Skeletal muscle satellite cell (primary cell): ENCODE data around the gene NAA80.
"Not testable (repeated sequence)": the region's sequence is repeated elsewhere in the genome, so short reads cannot be mapped to it uniquely, and the experiment has no call there.

Experiments
- H3K27me3 ChIP-seq: 2 replicates; pipeline ENCODE4 v1.7.0; 2013; ENCODE audit warnings: low read length; ENCODE audit not compliant: control insufficient read depth, insufficient read depth
- H3K36me3 ChIP-seq: 2 replicates; pipeline ENCODE4 v1.7.0; 2013; ENCODE audit warnings: mild to moderate bottlenecking, control low read depth, low read length; ENCODE audit not compliant: insufficient read depth
- H3K4me1 ChIP-seq: 2 replicates; pipeline ENCODE4 v1.7.0; 2013; ENCODE audit warnings: low read length; ENCODE audit not compliant: control insufficient read depth, insufficient read depth
- H3K4me2 ChIP-seq: 2 replicates; pipeline ENCODE4 v1.7.0; 2013; ENCODE audit warnings: mild to moderate bottlenecking, low read length
- H3K4me3 ChIP-seq: 2 replicates; pipeline ENCODE4 v1.7.0; 2013; ENCODE audit warnings: low read length
- H3K9ac ChIP-seq: 2 replicates; pipeline ENCODE4 v1.7.0; 2013; ENCODE audit warnings: mild to moderate bottlenecking, low read depth, low read length, moderate library complexity
- H3K9me3 ChIP-seq: replicated peaks from 2 replicates; pipeline ENCODE4 v1.7.0; 2013; ENCODE audit warnings: mild to moderate bottlenecking, control low read depth, low read length

The NAA80 gene

DNA sequence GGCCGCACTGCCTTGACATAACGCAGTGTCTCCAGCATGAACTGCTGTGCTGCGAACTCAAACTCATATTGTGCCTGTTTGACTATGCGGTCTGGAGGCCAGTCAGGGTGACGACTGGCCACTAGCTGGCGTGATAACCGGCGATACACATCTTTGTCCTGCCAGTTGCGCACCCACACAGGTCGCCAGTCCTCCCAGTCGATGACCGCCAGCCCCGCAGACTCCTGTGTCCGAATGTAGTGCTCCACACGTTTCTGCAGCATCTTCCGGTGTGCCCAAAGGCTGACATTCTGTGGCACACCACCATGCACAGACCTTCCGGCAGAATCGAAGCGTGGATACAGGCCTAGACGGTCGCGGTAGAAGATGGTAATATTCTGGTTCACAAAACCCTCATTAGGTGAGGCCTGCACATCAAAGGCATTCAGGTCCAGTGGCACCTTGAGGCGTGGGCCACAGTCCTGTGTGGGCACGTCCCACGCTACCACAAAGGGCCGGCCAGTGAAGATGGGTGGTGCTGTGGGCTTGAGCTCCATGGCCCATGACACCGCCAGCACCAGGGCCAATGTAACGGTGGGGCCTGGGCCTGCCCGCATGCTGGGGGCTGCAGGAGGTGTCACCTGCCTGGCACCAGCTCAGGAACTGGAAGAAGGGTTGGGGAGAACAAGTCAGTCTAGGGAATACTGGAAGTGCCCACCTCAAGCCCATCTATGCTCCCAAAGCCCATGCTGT lies 20.9 kb upstream of the NAA80 start:
- Histone ChIP-seq H3K27me3 (no peaks in the 10 kb centered on the region), H3K9ac (peak overlapping the region; percentile 96), H3K4me1 (peaks cover 31% of the 10 kb centered on the region), H3K4me3 (peak overlapping the region; percentile 73), H3K4me2 (peak overlapping the region; percentile 85), H3K36me3 (peaks cover 22% of the 10 kb centered on the region), H3K9me3 (no peaks in the 10 kb centered on the region)

DNA sequence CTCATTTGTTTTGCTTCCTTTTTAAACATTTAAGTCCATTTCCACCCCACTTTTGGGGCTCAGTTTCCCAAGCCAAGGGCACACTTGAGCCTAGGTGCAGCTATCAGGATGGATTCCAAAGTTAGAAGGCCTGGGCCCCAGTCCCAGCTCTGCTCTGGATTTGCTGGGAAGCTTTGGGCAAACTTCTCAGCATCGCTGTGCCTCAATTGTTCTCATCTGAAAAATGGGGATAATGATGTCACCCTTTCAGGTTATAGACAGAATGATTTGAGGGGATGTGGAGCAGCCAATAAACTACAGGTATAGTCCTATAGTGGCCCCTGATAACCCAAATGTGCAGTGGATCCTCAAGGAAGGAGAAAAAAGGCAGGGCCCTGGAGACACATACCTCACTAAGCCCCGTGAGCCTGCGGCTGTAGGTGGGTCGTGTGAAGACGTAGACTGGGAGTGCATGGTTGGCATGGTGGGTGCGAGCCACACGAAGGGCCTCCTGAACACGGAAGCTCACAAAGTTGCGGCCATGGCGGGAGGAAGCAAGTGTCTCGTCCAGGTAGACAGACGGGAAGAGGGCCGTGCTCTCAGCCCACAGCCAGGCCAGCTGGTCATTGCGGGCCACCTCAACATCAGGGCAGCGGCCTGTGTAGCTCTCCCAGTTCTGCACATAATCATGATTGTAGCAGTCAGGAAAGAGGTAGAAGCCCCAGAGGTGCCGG lies 20.1 kb upstream of the NAA80 start:
- Histone ChIP-seq H3K9me3 (no peaks in the 10 kb centered on the region), H3K9ac (no peak overlapping the region), H3K27me3 (no peaks in the 10 kb centered on the region), H3K36me3 (peaks cover 22% of the 10 kb centered on the region), H3K4me1 (peaks cover 31% of the 10 kb centered on the region), H3K4me3 (no peak overlapping the region), H3K4me2 (peak overlapping the region; percentile 85)

- H3K9ac ChIP-seq = no peak overlapping the region
- no peaks in the 10 kb centered on the region for H3K9me3 ChIP-seq
- H3K4me1 ChIP-seq = peaks cover 31% of the 10 kb centered on the region
- H3K36me3 ChIP-seq = peaks cover 22% of the 10 kb centered on the region
- H3K27me3 ChIP-seq = no peaks in the 10 kb centered on the region
- no peak overlapping the region for H3K4me3 ChIP-seq
- H3K4me2 ChIP-seq = peak overlapping the region; percentile 21
Observed at GRCh38 chr3:50318615-50319014, 19.4 kb upstream of the NAA80 start.

DNA sequence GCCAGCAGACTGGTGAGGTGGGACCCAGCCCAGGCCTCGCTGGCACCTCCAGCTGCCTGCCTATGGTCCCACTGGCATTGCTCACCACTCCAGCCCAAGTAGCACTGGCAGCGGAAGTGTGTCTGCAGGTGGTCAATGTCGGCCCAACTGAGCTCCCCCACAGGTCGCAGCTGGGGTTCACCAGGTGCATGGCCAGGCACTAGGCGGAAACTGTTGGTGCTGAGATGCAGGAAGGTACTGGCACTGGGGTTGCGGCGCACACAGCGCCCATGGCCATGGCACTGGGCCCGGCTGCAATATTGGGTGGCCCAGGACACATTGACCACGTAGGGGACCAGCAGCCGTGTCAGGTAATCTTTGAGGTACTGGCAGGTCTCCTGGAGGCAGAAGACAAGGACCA lies 19.0 kb upstream of the NAA80 start:
- Histone ChIP-seq H3K4me1 (peaks cover 31% of the 10 kb centered on the region), H3K4me2 (no peak overlapping the region), H3K9ac (no peak overlapping the region), H3K9me3 (no peaks in the 10 kb centered on the region), H3K4me3 (no peak overlapping the region), H3K36me3 (peaks cover 22% of the 10 kb centered on the region), H3K27me3 (no peaks in the 10 kb centered on the region)

- Histone ChIP-seq H3K4me1 (peaks cover 26% of the 10 kb centered on the region), H3K4me2 (no peak overlapping the region), H3K9me3 (no peaks in the 10 kb centered on the region), H3K4me3 (no peak overlapping the region), H3K36me3 (peaks cover 22% of the 10 kb centered on the region), H3K9ac (no peak overlapping the region), H3K27me3 (no peaks in the 10 kb centered on the region)
Observed at GRCh38 chr3:50317300-50317699, 18.1 kb upstream of the NAA80 start.

DNA sequence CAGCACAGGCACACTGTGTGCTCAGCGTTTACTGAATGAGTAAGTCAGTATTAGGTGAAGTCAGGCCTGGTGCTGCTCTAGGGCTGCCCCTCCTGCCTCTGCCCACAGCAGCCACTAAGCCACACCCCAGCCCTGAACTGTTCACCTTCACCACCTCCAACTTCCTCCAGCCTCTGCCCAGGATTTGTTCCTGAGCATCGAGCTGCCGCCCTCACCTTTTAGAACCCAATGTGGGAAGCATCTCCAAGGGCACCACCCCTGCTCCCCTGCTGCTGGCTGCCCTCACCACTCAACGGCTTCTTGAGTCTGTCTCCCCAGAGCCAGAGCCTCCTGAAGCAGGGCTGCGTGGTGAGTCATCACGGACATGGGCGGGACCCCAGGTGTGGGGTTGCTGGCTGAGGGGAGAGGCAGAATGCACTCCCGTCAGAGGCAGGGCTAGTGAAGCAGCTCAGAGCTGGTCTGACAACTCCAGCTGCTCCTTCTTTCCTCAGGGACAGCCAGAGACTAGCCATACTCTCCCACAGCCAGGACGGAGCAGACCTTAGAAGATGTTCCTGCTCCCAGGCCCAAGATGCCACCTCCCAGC lies 17.5 kb upstream of the NAA80 start:
- H3K27me3 ChIP-seq = no peaks in the 10 kb centered on the region
- H3K4me1 ChIP-seq = peaks cover 21% of the 10 kb centered on the region
- peaks cover 22% of the 10 kb centered on the region for H3K36me3 ChIP-seq
- H3K9ac ChIP-seq = no peak overlapping the region
- H3K4me3 ChIP-seq = no peak overlapping the region
- no peaks in the 10 kb centered on the region for H3K9me3 ChIP-seq
- H3K4me2 ChIP-seq = no peak overlapping the region

DNA sequence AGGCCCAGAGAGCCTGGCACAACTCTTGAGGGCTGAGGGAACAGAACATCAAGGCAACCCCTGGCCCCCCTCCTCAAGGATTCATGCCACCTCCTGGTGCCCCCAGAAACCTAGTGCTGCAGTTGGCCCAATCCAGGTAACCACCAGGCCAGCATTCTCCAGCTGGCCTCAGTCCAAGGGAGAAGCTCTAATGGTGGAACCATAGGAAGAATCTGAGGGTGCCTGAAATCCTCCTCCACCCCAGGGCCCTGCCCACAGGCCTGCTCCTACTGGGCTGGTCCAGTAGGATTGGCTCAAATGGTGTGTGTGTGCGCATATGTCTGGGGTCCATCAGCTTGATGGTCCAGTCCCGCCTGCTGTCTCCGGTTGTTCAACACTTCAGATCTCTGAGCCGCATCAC lies 15.6 kb upstream of the NAA80 start:
- Histone ChIP-seq H3K4me3 (no peak overlapping the region), H3K9me3 (no peaks in the 10 kb centered on the region), H3K36me3 (peaks cover 21% of the 10 kb centered on the region)

DNA sequence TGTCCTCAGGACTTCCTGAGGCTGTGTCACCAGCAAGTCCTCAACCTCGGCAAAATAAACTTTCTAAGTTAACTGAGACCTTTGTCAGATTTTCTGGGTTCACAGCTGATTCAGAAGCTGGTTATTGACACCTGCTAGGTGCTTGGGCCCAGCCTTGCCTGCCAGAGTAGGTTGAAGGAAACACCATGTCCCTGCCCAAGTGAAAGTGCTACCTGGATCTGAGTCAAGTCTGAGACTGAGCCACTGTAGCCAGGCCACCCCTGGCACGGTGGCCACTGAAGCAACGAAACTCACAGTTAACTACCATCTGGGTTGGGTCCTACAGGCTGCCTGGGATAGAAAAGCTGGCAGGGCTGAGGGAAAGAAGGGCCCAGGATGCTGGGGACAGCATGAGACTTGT lies 15.1 kb upstream of the NAA80 start:
- no peaks in the 10 kb centered on the region for H3K27me3 ChIP-seq
- peaks cover 17% of the 10 kb centered on the region for H3K36me3 ChIP-seq
- peaks cover 10% of the 10 kb centered on the region for H3K4me1 ChIP-seq
- no peak overlapping the region for H3K9ac ChIP-seq
- no peak overlapping the region for H3K4me3 ChIP-seq
- H3K4me2 ChIP-seq = no peak overlapping the region
- H3K9me3 ChIP-seq = no peaks in the 10 kb centered on the region

More for the DNA sequence above, 15.6 kb upstream of the NAA80 start:
- H3K4me2 ChIP-seq = no peak overlapping the region
- H3K4me1 ChIP-seq = peaks cover 13% of the 10 kb centered on the region
- H3K9ac ChIP-seq = no peak overlapping the region
- no peaks in the 10 kb centered on the region for H3K27me3 ChIP-seq

DNA sequence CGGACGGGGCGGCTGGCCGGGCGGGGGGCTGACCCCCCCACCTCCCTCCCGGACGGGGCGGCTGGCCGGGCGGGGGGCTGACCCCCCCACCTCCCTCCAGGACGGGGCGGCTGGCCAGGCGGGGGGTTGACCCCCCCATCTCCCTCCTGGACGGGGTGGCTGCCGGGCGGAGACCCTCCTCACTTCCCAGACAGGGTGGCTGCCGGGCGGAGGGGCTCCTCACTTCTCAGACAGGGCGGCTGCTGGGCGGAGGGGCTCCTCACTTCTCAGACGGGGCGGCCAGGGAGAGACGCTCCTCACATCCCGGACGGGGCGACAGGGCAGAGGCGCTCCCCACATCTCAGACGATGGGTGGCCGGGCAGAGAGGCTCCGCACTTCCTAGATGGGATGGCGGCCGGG lies 12.8 kb upstream of the NAA80 start:
- H3K9me3 ChIP-seq, H3K4me1 ChIP-seq, H3K9ac ChIP-seq: not testable (repeated sequence)

GRCh38 chr3:50304601-50305000 lies 5.4 kb upstream of the NAA80 start:
- no peaks in the 10 kb centered on the region for H3K36me3 ChIP-seq
- no peak overlapping the region for H3K4me2 ChIP-seq
- H3K4me1 ChIP-seq = peaks cover 11% of the 10 kb centered on the region
- no peak overlapping the region for H3K4me3 ChIP-seq
- no peak overlapping the region for H3K9ac ChIP-seq
- H3K27me3 ChIP-seq = no peaks in the 10 kb centered on the region
- no peaks in the 10 kb centered on the region for H3K9me3 ChIP-seq

More for the DNA sequence above, 12.8 kb upstream of the NAA80 start:
- not testable (repeated sequence) for H3K27me3 ChIP-seq, H3K4me3 ChIP-seq, H3K36me3 ChIP-seq, H3K4me2 ChIP-seq

GRCh38 chr3:50303013-50303815 lies 4.0 kb upstream of the NAA80 start, which contains the start of gene HYAL1:
HYAL1 (minus strand) TSS chr3:50303574; CDS start chr3:50302956, 618 bp downstream.
- Histone ChIP-seq H3K9ac (no peak within 1 kb of the TSS), H3K9me3 (no peaks in the 10 kb centered on the region), H3K27me3 (no peaks in the 10 kb centered on the region), H3K36me3 (no peaks in the 10 kb centered on the region), H3K4me2 (no peak within 1 kb of the TSS), H3K4me1 (peaks cover 19% of the 10 kb centered on the region), H3K4me3 (no peak within 1 kb of the TSS)
